Ectodermal cell (in vitro differentiated cells): Measurements from ENCODE around the gene OR2A1.
"Not testable (repeated sequence)": the region's sequence is repeated elsewhere in the genome, so short reads cannot be mapped to it uniquely, and the experiment has no call there.

Source experiments
- H3K27ac ChIP-seq: 2 replicates; pipeline ENCODE4 v1.7.0; 2013; ENCODE audit warnings: mild to moderate bottlenecking, low read depth, low read length; ENCODE audit not compliant: insufficient read depth, poor library complexity, severe bottlenecking
- H3K27me3 ChIP-seq: 2 replicates; pipeline ENCODE4 v1.7.0; 2013; ENCODE audit warnings: mild to moderate bottlenecking, low read length; ENCODE audit not compliant: insufficient read depth, control insufficient read depth, poor library complexity, severe bottlenecking
- H3K36me3 ChIP-seq: one replicate; pipeline ENCODE4 v1.7.0; 2013; ENCODE audit warnings: low read length; ENCODE audit not compliant: control insufficient read depth, insufficient read depth
- H3K4me1 ChIP-seq: one replicate; pipeline ENCODE4 v1.7.0; 2013; ENCODE audit warnings: low read length; ENCODE audit not compliant: control insufficient read depth, insufficient read depth
- H3K4me3 ChIP-seq: 2 replicates; pipeline ENCODE4 v1.7.0; 2013; ENCODE audit warnings: low read depth, low read length, control low read depth; ENCODE audit not compliant: insufficient read depth
- H3K9me3 ChIP-seq: 2 replicates; pipeline ENCODE4 v1.7.0; 2013; ENCODE audit warnings: mild to moderate bottlenecking, low read length, moderate library complexity; ENCODE audit not compliant: control insufficient read depth
- WGBS, 2 experiments: methylation state at CpG; one replicate each; pipeline ENCODE4 v1.1.7; 2013; ENCODE audit warnings: missing lambda C conversion rate in 2 of 2; 5-methylcytosine and 5-hydroxymethylcytosine counted together

OR2A1 gene

DNA sequence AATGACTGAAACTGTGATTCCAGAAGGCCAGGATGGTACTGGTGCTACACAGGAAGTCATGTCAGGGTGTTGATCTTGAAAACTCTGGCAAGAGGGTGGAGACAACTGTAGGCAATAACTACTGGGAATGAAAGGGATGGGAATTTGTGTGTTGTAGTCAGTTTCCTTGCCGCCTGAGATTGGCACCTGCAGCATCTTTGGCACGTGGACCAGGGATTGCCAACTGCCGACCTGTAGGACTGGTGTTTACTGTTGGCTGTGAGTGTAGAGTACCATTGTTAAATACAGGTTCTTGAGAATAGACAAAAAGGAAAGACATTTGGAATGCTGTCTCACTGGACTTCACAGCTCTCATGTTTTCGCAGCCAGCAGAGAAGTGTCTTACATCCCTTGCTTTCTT is 11.1 kb downstream of the OR2A1 start:
- H3K27ac ChIP-seq, H3K9me3 ChIP-seq, H3K27me3 ChIP-seq, H3K4me1 ChIP-seq, H3K4me3 ChIP-seq, H3K36me3 ChIP-seq: not testable (repeated sequence)
- no CpG with 5 or more reads among the region's 4 CpGs for WGBS, 2 experiments

DNA sequence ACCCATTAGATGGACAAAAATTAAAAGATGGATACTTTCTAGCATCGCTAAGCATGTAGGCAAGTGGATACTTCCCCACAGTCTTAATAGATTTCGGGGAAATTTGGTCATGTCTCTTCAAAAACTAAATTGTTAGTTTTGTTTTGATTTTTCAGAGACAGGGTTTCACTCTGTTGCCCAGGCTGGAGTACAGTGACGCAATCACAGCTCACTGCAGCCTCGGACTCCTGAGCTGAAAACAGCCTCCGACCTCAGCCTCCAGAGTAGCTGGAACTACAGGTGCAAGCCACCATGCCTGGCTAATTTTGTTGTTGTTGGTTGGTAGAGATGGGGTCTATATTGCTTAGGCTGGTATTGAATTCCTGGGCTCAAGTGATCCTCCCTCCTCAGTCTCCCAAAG is 13.6 kb downstream of the OR2A1 start:
- not testable (repeated sequence) for H3K27ac ChIP-seq, H3K9me3 ChIP-seq, H3K36me3 ChIP-seq, H3K4me1 ChIP-seq, H3K27me3 ChIP-seq, H3K4me3 ChIP-seq
- 93 to 94% methylated on average over 2 of the region's 5 CpGs for WGBS, 2 experiments

DNA sequence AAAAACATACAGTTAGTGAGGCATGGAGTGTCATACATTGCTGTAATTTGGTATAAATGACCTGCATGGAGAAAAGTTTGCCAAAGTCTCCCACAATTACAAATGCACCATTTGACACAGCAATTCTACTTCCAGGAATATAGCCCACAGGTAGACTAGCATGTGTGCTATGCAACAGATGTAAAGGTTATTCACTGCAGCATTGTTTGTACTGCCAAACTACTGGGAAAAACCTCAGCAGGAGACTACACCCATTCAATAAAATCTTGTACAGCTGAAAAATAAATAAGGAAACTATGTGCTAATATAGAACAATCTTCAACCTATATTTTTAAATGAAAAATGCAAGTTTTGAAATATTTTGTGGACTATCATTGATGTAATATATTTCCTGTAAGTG is 17.8 kb downstream of the OR2A1 start:
- H3K36me3 ChIP-seq, H3K4me3 ChIP-seq, H3K9me3 ChIP-seq: not testable (repeated sequence)

DNA sequence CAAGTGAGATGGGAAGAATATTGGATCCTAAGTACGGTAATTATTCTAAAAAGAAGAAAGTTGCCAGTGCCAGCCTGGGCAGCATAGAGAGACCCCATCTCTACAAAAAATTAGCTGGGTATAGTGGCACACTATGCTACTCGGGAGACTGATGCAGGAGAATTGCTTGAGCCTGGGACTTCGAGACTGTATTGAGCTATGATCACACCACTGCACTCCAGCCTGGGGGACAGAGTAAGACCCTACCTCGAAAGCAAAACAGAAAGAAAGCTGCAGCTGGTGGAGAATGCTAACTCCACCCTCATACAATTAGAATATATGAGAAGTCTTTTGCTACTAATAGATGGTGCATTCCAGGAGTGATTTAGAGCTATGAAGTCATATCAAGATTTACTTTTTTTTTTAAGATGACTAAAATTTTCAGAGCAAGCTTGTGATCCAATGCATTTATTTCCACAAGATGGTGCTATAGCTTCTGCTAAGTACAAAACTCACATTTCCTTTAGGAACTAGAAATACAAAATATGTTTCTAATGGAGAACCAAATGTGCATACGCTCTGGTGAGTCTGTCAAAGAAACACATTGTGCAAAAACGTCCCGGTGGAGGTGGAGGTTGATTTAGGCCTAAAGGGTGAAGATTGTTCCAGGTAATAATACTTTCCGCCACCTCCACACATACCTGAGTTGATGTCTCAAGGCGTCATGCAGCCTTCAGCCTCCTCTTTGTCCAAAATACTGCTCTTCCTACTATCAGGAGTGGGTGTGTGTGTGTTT is 19.2 kb downstream of the OR2A1 start:
- not testable (repeated sequence) for H3K36me3 ChIP-seq, H3K4me3 ChIP-seq, H3K9me3 ChIP-seq, H3K4me1 ChIP-seq, H3K27me3 ChIP-seq, H3K27ac ChIP-seq
- no CpG with 5 or more reads among the region's 9 CpGs for WGBS, 2 experiments

More for the DNA sequence above, 17.8 kb downstream of the OR2A1 start:
- H3K4me1 ChIP-seq, H3K27ac ChIP-seq, H3K27me3 ChIP-seq: not testable (repeated sequence)

DNA sequence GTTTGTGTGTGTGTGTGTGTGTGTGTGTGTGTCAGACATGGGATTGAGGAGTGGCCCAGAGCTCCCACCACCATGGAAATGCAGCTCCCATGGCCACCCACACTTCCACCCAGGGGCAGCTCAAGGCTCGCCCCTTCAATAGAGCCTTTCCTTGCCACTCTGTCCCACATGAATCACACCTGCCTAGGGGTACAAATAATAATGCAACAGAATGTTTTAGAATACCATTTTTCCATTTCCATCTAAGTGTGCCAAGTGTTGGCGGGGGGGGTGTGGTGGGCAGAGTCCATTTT is 19.7 kb downstream of the OR2A1 start:
- H3K4me1 ChIP-seq, H3K27ac ChIP-seq, H3K36me3 ChIP-seq, H3K27me3 ChIP-seq, H3K9me3 ChIP-seq, H3K4me3 ChIP-seq: not testable (repeated sequence)
- WGBS, 2 experiments, result 97% methylated on average over 2 of the region's 2 CpGs

DNA sequence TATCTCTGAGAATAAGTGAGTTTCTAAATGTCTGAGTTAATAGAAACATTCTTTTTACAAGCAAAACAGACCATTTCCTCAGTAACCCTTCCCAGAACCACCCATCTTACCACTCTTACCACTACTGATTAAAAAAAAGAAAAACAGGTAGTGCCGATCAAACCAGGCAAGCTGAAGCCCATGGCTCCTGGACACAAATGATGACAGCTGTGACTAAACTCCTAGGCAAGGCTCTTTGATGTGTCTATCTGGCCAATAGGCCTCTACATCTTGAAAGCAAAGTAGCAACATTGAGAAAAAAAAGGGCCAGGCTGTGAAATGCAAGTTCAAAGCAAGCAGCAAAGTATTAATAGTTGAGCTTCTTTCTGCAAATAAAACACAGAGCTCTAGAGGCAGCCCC is 36.4 kb downstream of the OR2A1 start:
- WGBS, 2 experiments, result no CpG with 5 or more reads among the region's 1 CpG
- H3K9me3 ChIP-seq, H3K4me3 ChIP-seq, H3K36me3 ChIP-seq, H3K27me3 ChIP-seq, H3K27ac ChIP-seq, H3K4me1 ChIP-seq: not testable (repeated sequence)

DNA sequence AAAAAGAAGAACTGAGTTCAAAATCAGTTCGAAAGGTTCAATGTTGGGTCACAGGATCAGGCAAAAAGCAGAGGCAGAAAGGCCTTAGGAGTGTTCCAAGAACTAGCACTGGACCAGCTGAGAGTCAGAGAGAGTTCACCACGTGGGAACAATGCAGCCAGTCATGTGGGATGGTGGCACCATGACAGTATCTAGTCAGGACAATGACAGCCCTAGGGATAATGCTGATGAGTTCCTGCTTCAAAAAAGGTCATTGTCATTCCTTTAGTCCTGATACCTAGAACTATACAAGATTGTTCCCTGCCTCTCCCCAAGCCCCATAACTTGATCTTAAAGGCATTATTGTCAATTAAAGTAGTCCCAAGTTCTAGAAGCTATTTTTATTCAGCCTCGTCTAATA is 39.4 kb downstream of the OR2A1 start:
- H3K4me3 ChIP-seq, H3K9me3 ChIP-seq, H3K27ac ChIP-seq, H3K4me1 ChIP-seq, H3K36me3 ChIP-seq, H3K27me3 ChIP-seq: not testable (repeated sequence)
- WGBS, 2 experiments, result 73 to 77% methylated on average over 2 of the region's 3 CpGs

DNA sequence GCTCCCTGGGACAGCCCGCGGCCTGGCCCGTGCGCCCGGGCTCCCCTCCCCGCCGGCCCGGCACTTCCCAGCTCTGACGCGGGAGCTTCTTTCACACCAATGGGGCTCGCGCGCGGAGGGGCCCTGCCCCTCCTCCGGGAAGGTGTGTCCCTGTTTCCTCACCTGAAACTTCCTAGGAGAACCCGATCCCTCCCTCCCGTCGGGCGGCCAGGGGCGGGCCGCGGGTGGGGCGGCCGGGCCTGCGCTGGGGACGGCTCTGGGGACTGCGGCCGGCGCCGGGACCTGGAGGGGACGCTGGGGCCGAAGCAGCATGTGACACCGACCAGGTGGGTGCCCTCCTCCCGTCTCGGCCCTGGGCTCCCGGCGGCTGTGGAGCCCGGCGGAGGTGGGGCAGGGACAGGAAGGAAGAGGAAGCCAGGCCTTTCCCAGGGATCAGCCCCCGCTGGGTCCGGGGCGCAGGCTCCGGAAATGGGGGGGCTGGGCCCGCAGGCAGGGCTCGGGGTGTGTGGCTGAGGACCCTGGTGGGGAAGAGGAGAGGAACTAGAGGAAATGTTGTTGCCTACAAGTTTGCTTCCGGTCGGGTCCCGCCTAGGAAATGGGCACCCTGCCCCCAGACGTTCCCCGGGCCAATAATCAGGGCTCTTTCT is 43.1 kb downstream of the OR2A1 start, which contains the start of gene ARHGEF5:
Gene ARHGEF5, plus strand, starts transcription at position 227 of the 647 bp plus-strand sequence. CDS start 7,268 bp downstream, outside the sequence.
- not testable (repeated sequence) for H3K27me3 ChIP-seq, H3K36me3 ChIP-seq, H3K9me3 ChIP-seq, H3K4me1 ChIP-seq, H3K4me3 ChIP-seq, H3K27ac ChIP-seq
- WGBS, 2 experiments, result no CpG with 5 or more reads among the region's 50 CpGs

DNA sequence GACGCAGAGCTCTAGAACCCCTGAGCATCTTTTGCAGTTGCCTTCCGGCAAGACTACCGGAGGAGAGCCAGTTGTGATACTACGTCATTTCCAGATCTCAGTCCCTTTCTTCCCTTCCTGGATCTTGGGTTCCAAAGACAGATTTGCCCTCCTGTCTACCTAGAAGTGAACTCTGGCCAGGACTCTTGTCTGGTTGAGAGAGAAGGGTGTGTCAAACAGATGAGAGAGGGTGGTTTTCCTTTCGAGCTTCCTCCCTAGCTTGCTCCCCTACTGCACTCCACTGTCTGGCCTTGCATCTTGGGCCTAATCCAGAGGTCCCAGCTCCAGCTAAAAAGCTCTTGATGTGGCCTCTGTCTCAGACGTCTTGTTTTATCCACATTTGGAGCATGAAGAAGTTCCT is 44.0 kb downstream of the OR2A1 start:
- H3K36me3 ChIP-seq, H3K27ac ChIP-seq, H3K27me3 ChIP-seq, H3K4me1 ChIP-seq, H3K9me3 ChIP-seq, H3K4me3 ChIP-seq: not testable (repeated sequence)
- WGBS, 2 experiments, result no CpG with 5 or more reads among the region's 6 CpGs

DNA sequence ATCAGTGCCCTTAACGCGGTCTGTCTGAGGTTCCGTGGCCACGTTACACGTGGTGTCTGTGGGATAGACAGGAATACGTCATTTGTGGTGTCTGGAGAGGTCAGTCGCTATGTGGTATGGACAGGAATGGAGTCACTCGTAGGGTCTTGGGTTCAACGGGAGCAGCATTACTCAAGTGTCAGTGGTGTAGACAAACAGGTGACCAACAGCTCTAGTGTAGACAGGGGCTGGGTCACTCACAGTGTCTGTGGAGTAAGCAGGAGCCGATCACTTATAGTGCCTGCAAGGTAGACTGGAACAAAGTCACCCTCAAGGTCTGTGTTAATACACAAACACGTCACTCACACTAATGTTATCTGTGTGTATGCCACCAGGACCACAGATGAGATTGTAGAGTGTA is 44.6 kb downstream of the OR2A1 start:
- WGBS, 2 experiments, result no CpG with 5 or more reads among the region's 11 CpGs

DNA sequence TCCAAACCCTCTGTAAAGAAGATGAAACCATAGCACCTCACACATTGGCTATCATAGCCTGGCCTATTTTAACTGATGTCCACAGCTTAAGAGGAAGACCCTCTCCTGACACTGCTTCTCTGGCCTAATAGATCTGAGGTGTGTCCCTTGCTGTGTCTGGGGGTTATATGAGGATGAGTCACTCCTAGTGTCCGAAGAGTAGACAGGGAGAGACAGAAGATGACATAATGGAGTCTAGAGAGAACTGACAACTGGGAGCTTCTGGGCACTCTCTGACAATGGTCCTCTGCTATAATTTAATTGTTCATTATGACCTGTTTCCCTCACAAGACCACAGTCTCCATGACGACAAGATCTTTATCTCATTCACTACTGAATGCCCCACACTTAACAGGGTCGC is 49.8 kb downstream of the OR2A1 start:
- H3K4me3 ChIP-seq, H3K9me3 ChIP-seq, H3K27me3 ChIP-seq, H3K36me3 ChIP-seq, H3K27ac ChIP-seq, H3K4me1 ChIP-seq: not testable (repeated sequence)
- WGBS, 2 experiments, result no CpG with 5 or more reads among the region's 3 CpGs

More for the DNA sequence above, 44.6 kb downstream of the OR2A1 start:
- not testable (repeated sequence) for H3K27me3 ChIP-seq, H3K27ac ChIP-seq, H3K36me3 ChIP-seq, H3K4me3 ChIP-seq, H3K4me1 ChIP-seq, H3K9me3 ChIP-seq
